ENCODE results near the gene TRIM52. TPM values are rescaled to one million over a fixed set of nuclear protein-coding genes. Genes with fewer than 3 reads are reported as not detected.
A peak's percentile ranks its signal among the peaks of the same experiment; 100 is the strongest.

Gene TRIM52
- total and polyA plus RNA-seq, 9 of the 15 experiments (the other 6 are each of a cell fraction or from before 2014, with no cell fraction given) = 3.3 to 21.9 (median 13.5) TPM

GRCh38 chr5:181222630-181223057 is 38.3 kb downstream of the TRIM52 start (continued):
- TF ChIP-seq, protein P1, sequence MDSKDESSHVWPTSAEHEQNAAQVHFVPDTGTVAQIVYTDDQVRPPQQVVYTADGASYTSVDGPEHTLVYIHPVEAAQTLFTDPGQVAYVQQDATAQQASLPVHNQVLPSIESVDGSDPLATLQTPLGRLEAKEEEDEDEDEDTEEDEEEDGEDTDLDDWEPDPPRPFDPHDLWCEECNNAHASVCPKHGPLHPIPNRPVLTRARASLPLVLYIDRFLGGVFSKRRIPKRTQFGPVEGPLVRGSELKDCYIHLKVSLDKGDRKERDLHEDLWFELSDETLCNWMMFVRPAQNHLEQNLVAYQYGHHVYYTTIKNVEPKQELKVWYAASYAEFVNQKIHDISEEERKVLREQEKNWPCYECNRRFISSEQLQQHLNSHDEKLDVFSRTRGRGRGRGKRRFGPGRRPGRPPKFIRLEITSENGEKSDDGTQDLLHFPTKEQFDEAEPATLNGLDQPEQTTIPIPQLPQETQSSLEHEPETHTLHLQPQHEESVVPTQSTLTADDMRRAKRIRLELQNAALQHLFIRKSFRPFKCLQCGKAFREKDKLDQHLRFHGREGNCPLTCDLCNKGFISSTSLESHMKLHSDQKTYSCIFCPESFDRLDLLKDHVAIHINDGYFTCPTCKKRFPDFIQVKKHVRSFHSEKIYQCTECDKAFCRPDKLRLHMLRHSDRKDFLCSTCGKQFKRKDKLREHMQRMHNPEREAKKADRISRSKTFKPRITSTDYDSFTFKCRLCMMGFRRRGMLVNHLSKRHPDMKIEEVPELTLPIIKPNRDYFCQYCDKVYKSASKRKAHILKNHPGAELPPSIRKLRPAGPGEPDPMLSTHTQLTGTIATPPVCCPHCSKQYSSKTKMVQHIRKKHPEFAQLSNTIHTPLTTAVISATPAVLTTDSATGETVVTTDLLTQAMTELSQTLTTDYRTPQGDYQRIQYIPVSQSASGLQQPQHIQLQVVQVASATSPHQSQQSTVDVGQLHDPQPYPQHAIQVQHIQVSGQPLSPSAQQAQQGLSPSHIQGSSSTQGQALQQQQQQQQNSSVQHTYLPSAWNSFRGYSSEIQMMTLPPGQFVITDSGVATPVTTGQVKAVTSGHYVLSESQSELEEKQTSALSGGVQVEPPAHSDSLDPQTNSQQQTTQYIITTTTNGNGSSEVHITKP (IDR thresholded peaks at IDR 0.05; ENCODE audit: partially characterized antibody) = no peak
- TF ChIP-seq MECOM (CRISPR knock-in tag; IDR thresholded peaks at IDR 0.05) = no peak

DNA sequence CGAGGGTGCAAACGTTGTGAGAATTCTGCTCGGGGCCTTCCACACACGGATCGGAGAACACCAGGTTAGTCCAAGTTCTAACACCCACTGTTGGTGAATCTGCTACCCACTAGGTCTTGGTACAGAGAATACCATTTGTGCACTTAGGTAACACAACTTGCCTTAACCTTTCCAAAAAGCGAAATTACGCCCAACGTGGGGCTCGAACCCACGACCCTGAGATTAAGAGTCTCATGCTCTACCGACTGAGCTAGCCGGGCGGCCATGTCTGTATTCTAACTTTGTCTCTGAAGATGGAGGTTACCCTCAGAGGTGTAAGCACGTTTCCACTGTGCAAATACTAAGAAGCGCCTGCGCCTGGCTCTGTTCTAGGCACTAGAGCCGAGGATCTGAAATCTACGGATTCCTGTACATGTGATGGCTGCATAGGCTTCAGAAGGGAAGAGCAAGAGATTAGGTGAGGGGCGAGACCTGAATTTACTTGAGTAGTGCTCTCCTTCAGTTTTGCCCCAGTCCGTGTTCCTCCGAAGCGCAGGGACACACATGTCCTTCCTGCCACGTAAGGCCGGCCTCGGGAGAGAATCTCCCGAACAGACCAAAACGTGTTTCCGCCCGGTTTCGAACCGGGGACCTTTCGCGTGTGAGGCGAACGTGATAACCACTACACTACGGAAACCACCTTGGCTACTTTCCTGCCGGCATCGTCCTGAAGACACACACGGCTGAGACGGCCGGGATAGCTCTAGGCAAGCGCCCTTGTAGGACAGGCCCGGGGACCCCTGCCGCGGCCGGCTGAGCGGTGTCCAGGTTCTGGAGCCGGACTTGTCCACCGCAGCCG is 38.9 kb downstream of the TRIM52 start:
- WGBS (ENCODE audit: insufficient coverage, low coverage, missing lambda C conversion rate) = under 1% methylated on average over 45 of the region's 50 CpGs
- peak; percentile 59 for ATAC-seq
- FAIRE-seq = peak; percentile 91
- intact Hi-C loops (cut with micrococcal nuclease) = loop anchor here (1.0 to 2.0 kb wide), 3 partner anchors 15 to 35 kb away; no protein-coding TSS in a partner anchor
- peak in 3 of 4 experiments; percentile 53 to 98 (median 81) for DNase-seq (ENCODE audit: extremely low read depth in 1 of 4, low spot score in 3 of 4)
- ChIA-PET POLR2A (interaction anchor here (0.6 to 1.7 kb wide), 8 partner anchors 13 to 385 kb away, joined by 3 to 8 read pairs (median 6); partner anchors contain the start of gene TRIM52), CTCF (ENCODE audit: low intra/inter-chr PET ratio) (no interaction called here)
- H3K9me1 ChIP-seq (ENCODE audit: control insufficient read depth, insufficient read depth, low read length) = no peaks in the 10 kb centered on the region
- peaks cover 0 to 49% of the 10 kb centered on the region in 2 experiments; a peak in 4 of 5 replicates for H3K4me1 ChIP-seq (replicated peaks in 1 of 2; ENCODE audit: control insufficient read depth in 2 of 2, insufficient read depth in 2 of 2, low read length in 2 of 2)
- H3K4me2 ChIP-seq (ENCODE audit: insufficient read depth, low read length) = peak overlapping the region; percentile 96
- in situ Hi-C loops (cut with MboI) = no loop called here
- peaks cover 19% of the 10 kb centered on the region for H3K36me3 ChIP-seq (ENCODE audit: control insufficient read depth, insufficient read depth, low read length)
- peaks cover 29% of the 10 kb centered on the region for H3K79me2 ChIP-seq (ENCODE audit: control insufficient read depth, insufficient read depth, low read length)
- peak overlapping the region; percentile 92 to 97 for H3K9ac ChIP-seq (ENCODE audit: insufficient read depth in 1 of 2, low read depth in 2 of 2, low read length in 2 of 2)
- H3K9me3 ChIP-seq (replicated peaks; ENCODE audit: control insufficient read depth, insufficient read depth, low read depth, low read length) = no peaks in the 10 kb centered on the region
- TSS peak; percentile 89 for BruUV-seq (replicated peaks)
- H4K20me1 ChIP-seq (replicated peaks; ENCODE audit: control insufficient read depth, insufficient read depth, low read length) = no peaks in the 10 kb centered on the region
- peak overlapping the region; percentile 90 for H3K27ac ChIP-seq (ENCODE audit: extremely low read depth, low read depth, low read length)
- peak overlapping the region; percentile 86 for H3K4me3 ChIP-seq
- no peaks in the 10 kb centered on the region for H3K27me3 ChIP-seq (ENCODE audit: control insufficient read depth in 2 of 2, insufficient read depth in 2 of 2, low read length in 2 of 2)
- peak overlapping the region; percentile 95 for H2AFZ ChIP-seq (ENCODE audit: low read depth, low read length)
- TF ChIP-seq ID3 (CRISPR knock-in tag; IDR thresholded peaks at IDR 0.05) = no peak
- TF ChIP-seq ID3 (tag; IDR thresholded peaks at IDR 0.05) = peak; percentile 60
- TF ChIP-seq ZNF212 (CRISPR knock-in tag; IDR thresholded peaks at IDR 0.05) = 0 out of 2 replicates have a peak, but pooled peaks have one; percentile 46
- TF ChIP-seq HDAC3 (IDR thresholded peaks at IDR 0.05; ENCODE audit: borderline replicate concordance, partially characterized antibody) = peak; percentile 32
- TF ChIP-seq CREM (IDR thresholded peaks at IDR 0.05; ENCODE audit: low read depth) = peak; percentile 74
- TF ChIP-seq RBM17 (IDR thresholded peaks at IDR 0.05; ENCODE audit: borderline replicate concordance, low read depth, low read length) = no peak
- TF ChIP-seq GABPB1 (CRISPR knock-in tag; IDR thresholded peaks at IDR 0.05) = peak; percentile 84
- TF ChIP-seq, protein P2, sequence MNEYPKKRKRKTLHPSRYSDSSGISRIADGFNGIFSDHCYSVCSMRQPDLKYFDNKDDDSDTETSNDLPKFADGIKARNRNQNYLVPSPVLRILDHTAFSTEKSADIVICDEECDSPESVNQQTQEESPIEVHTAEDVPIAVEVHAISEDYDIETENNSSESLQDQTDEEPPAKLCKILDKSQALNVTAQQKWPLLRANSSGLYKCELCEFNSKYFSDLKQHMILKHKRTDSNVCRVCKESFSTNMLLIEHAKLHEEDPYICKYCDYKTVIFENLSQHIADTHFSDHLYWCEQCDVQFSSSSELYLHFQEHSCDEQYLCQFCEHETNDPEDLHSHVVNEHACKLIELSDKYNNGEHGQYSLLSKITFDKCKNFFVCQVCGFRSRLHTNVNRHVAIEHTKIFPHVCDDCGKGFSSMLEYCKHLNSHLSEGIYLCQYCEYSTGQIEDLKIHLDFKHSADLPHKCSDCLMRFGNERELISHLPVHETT (CRISPR knock-in tag; conservative IDR thresholded peaks at IDR 0.05 in 1 of 2, IDR thresholded peaks at IDR 0.05 in 1 of 2) = no peak; a peak in 1 of 4 replicates
- TF ChIP-seq MAX (CRISPR knock-in tag; IDR thresholded peaks at IDR 0.05) = peak; percentile 87
- TF ChIP-seq SMARCE1 (IDR thresholded peaks at IDR 0.05) = peak; percentile 35; the same call in 1 of the 2 replicates
